ENCODE measurements around the gene HS6ST2.

Gene HS6ST2

DNA sequence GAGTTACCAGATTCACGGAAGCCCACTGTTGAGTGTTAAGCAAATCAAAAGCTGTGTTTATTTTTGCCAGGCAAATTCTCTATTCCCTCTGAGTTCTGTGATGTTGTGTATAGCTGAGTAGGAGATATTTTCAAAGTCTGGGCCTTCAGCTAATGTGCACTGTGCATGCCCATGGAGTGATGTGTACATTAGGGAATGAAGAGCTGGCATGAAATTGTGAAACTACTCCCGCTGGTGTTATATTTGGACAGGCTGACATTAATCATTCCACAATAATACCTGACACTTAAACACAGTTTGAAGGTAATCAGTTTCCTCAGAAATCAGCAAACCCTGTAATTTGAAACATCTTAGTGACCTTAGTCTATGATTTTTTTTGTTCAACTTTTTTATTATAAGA, 381.5 kb downstream of the HS6ST2 start:
- Histone ChIP-seq H3K4me2 (ENCODE audit: low read length) (no peak overlapping the region), H3K4me3 (ENCODE audit: low read depth, low read length, poor library complexity, severe bottlenecking) (no peak overlapping the region), H2AFZ (ENCODE audit: low read length) (no peak overlapping the region)

More for the DNA sequence above, 381.5 kb downstream of the HS6ST2 start:
- no peaks in the 10 kb centered on the region for H4K20me1 ChIP-seq (ENCODE audit: insufficient read depth, low read length)
- no peak for TF ChIP-seq EZH2 (IDR thresholded peaks at IDR 0.05; ENCODE audit: borderline replicate concordance, low read length)
- TF ChIP-seq, protein P1, sequence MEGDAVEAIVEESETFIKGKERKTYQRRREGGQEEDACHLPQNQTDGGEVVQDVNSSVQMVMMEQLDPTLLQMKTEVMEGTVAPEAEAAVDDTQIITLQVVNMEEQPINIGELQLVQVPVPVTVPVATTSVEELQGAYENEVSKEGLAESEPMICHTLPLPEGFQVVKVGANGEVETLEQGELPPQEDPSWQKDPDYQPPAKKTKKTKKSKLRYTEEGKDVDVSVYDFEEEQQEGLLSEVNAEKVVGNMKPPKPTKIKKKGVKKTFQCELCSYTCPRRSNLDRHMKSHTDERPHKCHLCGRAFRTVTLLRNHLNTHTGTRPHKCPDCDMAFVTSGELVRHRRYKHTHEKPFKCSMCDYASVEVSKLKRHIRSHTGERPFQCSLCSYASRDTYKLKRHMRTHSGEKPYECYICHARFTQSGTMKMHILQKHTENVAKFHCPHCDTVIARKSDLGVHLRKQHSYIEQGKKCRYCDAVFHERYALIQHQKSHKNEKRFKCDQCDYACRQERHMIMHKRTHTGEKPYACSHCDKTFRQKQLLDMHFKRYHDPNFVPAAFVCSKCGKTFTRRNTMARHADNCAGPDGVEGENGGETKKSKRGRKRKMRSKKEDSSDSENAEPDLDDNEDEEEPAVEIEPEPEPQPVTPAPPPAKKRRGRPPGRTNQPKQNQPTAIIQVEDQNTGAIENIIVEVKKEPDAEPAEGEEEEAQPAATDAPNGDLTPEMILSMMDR (IDR thresholded peaks at IDR 0.05; ENCODE audit: low read length): no peak
- no peaks in the 10 kb centered on the region for H3F3A ChIP-seq (ENCODE audit: insufficient read depth, low read length)
- no peaks in the 10 kb centered on the region for H3K36me3 ChIP-seq (ENCODE audit: insufficient read depth, low read length)
- no peaks in the 10 kb centered on the region for H3K79me2 ChIP-seq (ENCODE audit: insufficient read depth, low read length)
- H3K27ac ChIP-seq (ENCODE audit: low read depth, low read length, poor library complexity, severe bottlenecking): no peak overlapping the region
- H3K4me1 ChIP-seq (ENCODE audit: insufficient read depth, low read length, severe bottlenecking): no peaks in the 10 kb centered on the region
- H3K9me2 ChIP-seq (ENCODE audit: low read depth, low read length): no peaks in the 10 kb centered on the region
- H3K9ac ChIP-seq (ENCODE audit: low read length): no peak overlapping the region
- H3K27me3 ChIP-seq (ENCODE audit: insufficient read depth, low read length): no peaks in the 10 kb centered on the region
- no peaks in the 10 kb centered on the region for H3K9me3 ChIP-seq (ENCODE audit: low read length)
